ENCODE measurements around the gene TNNI3. TPM values are rescaled to one million over a fixed set of nuclear protein-coding genes. Genes with fewer than 3 reads are reported as not detected.
A peak's percentile ranks its signal among the peaks of the same experiment; 100 is the strongest.

TNNI3 gene
- total and polyA plus RNA-seq, 10 of the 15 experiments (the other 5 are each of a cell fraction or from before 2014, with no cell fraction given) = not detected

GRCh38 chr19:55116232-55116858 is 41.2 kb downstream of the TNNI3 start (continued):
- TF ChIP-seq ZBTB11 (CRISPR knock-in tag; IDR thresholded peaks at IDR 0.05) (no peak), ZBTB33 (IDR thresholded peaks at IDR 0.05) (no peak), HDGF (IDR thresholded peaks at IDR 0.05) (peak; percentile 69; the same call in 1 of the 2 replicates), RB1 (IDR thresholded peaks at IDR 0.05; ENCODE audit: borderline replicate concordance) (no peak), MXI1 (IDR thresholded peaks at IDR 0.05; ENCODE audit: low read depth, low read length) (no peak; the same call in 1 of the 2 replicates), MYC (IDR thresholded peaks at IDR 0.05; ENCODE audit: insufficient read depth, insufficient read length, insufficient replicate concordance, low read length, severe bottlenecking) (no peak), CEBPB (IDR thresholded peaks at IDR 0.05; ENCODE audit: borderline replicate concordance in 1 of 2, low read depth in 2 of 2, low read length in 2 of 2) (no peak), IRF4 (IDR thresholded peaks at IDR 0.05; ENCODE audit: low read depth, low read length) (no peak), SREBF1 (IDR thresholded peaks at IDR 0.05; ENCODE audit: low read length) (no peak), ZSCAN29 (IDR thresholded peaks at IDR 0.05) (no peak), SMAD5 (IDR thresholded peaks at IDR 0.05; ENCODE audit: low read depth) (no peak), CUX1 (IDR thresholded peaks at IDR 0.05; ENCODE audit: insufficient replicate concordance, low read depth, low read length) (no peak), MLLT1 (IDR thresholded peaks at IDR 0.05) (no peak), KAT2A (conservative IDR thresholded peaks at IDR 0.05; ENCODE audit: control insufficient read depth, low read depth, low read length) (no peak), IRF3 (IDR thresholded peaks at IDR 0.05) (no peak), SIX5 (IDR thresholded peaks at IDR 0.05; ENCODE audit: low read depth, low read length, severe bottlenecking) (no peak)

Measured in GM12878 (cell line).